H1 (cell line): ENCODE results near the gene YARS1. TPM values are rescaled to one million over a fixed set of nuclear protein-coding genes. Genes with fewer than 3 reads are reported as not detected.

Experiments
- CTCF ChIA-PET: fragments of 300-600 bp; sonication (Branson Sonifier 250); formaldehyde crosslinking; loops from one replicate; lab custom pipeline; 2021; ENCODE audit not compliant: partially characterized antibody; lab: Charles Lee
- POLR2A ChIA-PET: fragments of 300-600 bp; sonication (Branson Sonifier 250); formaldehyde crosslinking; loops from one replicate; lab custom pipeline; 2021; ENCODE audit warnings: inconsistent platforms; ENCODE audit not compliant: partially characterized antibody; lab: Charles Lee
- DNase-seq, 2 experiments: peaks; one replicate each; pipeline versions ENCODE4 v3.0.0 to v3.0.0-alpha.2; 2010 to 2022; ENCODE audit warnings: low spot score in 2 of 2, low read depth in 1 of 2, mixed read lengths in 1 of 2
- FAIRE-seq: peaks from 2 replicates; lab custom pipeline; 2011; peaks lifted over from hg19 to GRCh38; lab: Jason Lieb, UNC
- H2AFZ ChIP-seq: 2 replicates; pipeline ENCODE4 v1.8.1; 2012; ENCODE audit warnings: low read length, inconsistent platforms
- H2AK5ac ChIP-seq: 2 replicates; pipeline ENCODE4 v1.6.1; 2013; ENCODE audit warnings: low read depth, low read length
- H2BK120ac ChIP-seq: replicated peaks from 2 replicates; pipeline ENCODE3; 2013; ENCODE audit warnings: low read depth, low read length, inconsistent platforms
- H2BK12ac ChIP-seq: 2 replicates; pipeline ENCODE4 v1.6.1; 2013; ENCODE audit warnings: low read depth, low read length
- H2BK15ac ChIP-seq: 2 replicates; pipeline ENCODE4 v1.6.1; 2013; ENCODE audit warnings: low read length
- H2BK20ac ChIP-seq: 2 replicates; pipeline ENCODE4 v1.6.1; 2013; ENCODE audit warnings: low read length
- H2BK5ac ChIP-seq: 2 replicates; pipeline ENCODE4 v1.6.1; 2013; ENCODE audit warnings: low read depth, low read length
- H3K14ac ChIP-seq: 2 replicates; pipeline ENCODE4 v1.6.1; 2013; ENCODE audit warnings: inconsistent platforms; ENCODE audit not compliant: insufficient read length
- H3K18ac ChIP-seq: 2 replicates; pipeline ENCODE4 v1.6.1; 2013; ENCODE audit warnings: low read length; ENCODE audit errors: extremely low read depth
- H3K23ac ChIP-seq: 2 replicates; pipeline ENCODE4 v1.6.1; 2013; ENCODE audit warnings: inconsistent platforms; ENCODE audit not compliant: insufficient read length
- H3K23me2 ChIP-seq: 2 replicates; pipeline ENCODE4 v1.6.1; 2013; ENCODE audit warnings: low read depth, low read length
- H3K27ac ChIP-seq: 2 replicates; pipeline ENCODE4 v1.6.1; 2011; ENCODE audit warnings: low read depth, low read length, inconsistent platforms
- H3K27me3 ChIP-seq, 4 experiments: replicated peaks in 1 of 4; 1 replicate in 1 of 4; 2 replicates in 3 of 4; pipeline versions ENCODE4 v1.6.1 to v1.8.1; 2011 to 2013; ENCODE audit warnings: low read length in 3 of 4, mild to moderate bottlenecking in 3 of 4, inconsistent platforms in 2 of 4, mixed read lengths in 2 of 4, moderate library complexity in 1 of 4; ENCODE audit not compliant: control insufficient read depth in 3 of 4, insufficient read depth in 3 of 4; ENCODE audit errors: extremely low read depth in 1 of 4
- H3K36me3 ChIP-seq, 4 experiments: 2 replicates each; pipeline versions ENCODE4 v1.6.1 to v1.8.1; 2011 to 2013; ENCODE audit warnings: mild to moderate bottlenecking in 4 of 4, low read length in 3 of 4, moderate library complexity in 2 of 4, control low read depth in 1 of 4, inconsistent platforms in 1 of 4; ENCODE audit not compliant: insufficient read depth in 4 of 4, control insufficient read depth in 2 of 4
- H3K4ac ChIP-seq: replicated peaks from 2 replicates; pipeline ENCODE3; 2013; ENCODE audit warnings: low read length, low read depth, mixed read lengths, inconsistent platforms; ENCODE audit not compliant: insufficient read length
- H3K4me1 ChIP-seq, 4 experiments: replicated peaks in 1 of 4; 1 replicate in 1 of 4; 2 replicates in 3 of 4; pipeline versions ENCODE4 v1.6.1 to v1.8.1; 2011 to 2013; ENCODE audit warnings: low read length in 3 of 4, inconsistent platforms in 2 of 4, mixed read lengths in 1 of 4; ENCODE audit not compliant: insufficient read depth in 4 of 4, control insufficient read depth in 3 of 4
- H3K4me2 ChIP-seq, 2 experiments: 2 replicates each; pipeline versions ENCODE4 v1.6.1 to v1.8.1; 2011 to 2013; ENCODE audit warnings: low read depth in 2 of 2, low read length in 2 of 2, control low read depth in 1 of 2, inconsistent platforms in 1 of 2, mild to moderate bottlenecking in 1 of 2; ENCODE audit not compliant: insufficient read depth in 1 of 2
- H3K4me3 ChIP-seq, 4 experiments: fragments of 200-600, 300-600 bp in 1 of 4; sonication (generic), shearing (Covaris generic), sonication (Bioruptor Twin) in 1 of 4; 2 replicates each; pipeline versions ENCODE4 v1.5.1 to v1.8.1; 2011 to 2016; ENCODE audit warnings: low read length in 4 of 4, low read depth in 3 of 4, control low read depth in 2 of 4, inconsistent platforms in 2 of 4, mild to moderate bottlenecking in 2 of 4, mixed read lengths in 1 of 4, moderate library complexity in 1 of 4; ENCODE audit not compliant: insufficient read depth in 2 of 4; ENCODE audit errors: extremely low read depth in 1 of 4
- H3K56ac ChIP-seq: replicated peaks from 2 replicates; pipeline ENCODE3; 2013; ENCODE audit warnings: low read depth, mild to moderate bottlenecking, mixed read lengths, low read length, inconsistent platforms; ENCODE audit not compliant: insufficient read length
- H3K79me1 ChIP-seq: 2 replicates; pipeline ENCODE4 v1.6.1; 2013; ENCODE audit warnings: low read depth, low read length, control low read depth
- H3K79me2 ChIP-seq, 2 experiments: 2 replicates each; pipeline versions ENCODE4 v1.6.1 to v1.8.1; 2012 to 2013; ENCODE audit warnings: low read length in 2 of 2, mild to moderate bottlenecking in 2 of 2, inconsistent platforms in 1 of 2; ENCODE audit not compliant: insufficient read depth in 2 of 2, control insufficient read depth in 1 of 2
- H3K9ac ChIP-seq, 4 experiments: replicated peaks in 1 of 4; 1 replicate in 1 of 4; 2 replicates in 3 of 4; pipeline versions ENCODE4 v1.6.1 to v1.8.1; 2011 to 2013; ENCODE audit warnings: low read depth in 3 of 4, low read length in 3 of 4, control low read depth in 2 of 4, mild to moderate bottlenecking in 2 of 4, moderate library complexity in 2 of 4, inconsistent platforms in 1 of 4; ENCODE audit errors: extremely low read depth in 1 of 4
- H3K9me3 ChIP-seq, 2 experiments: 2 replicates each; pipeline versions ENCODE4 v1.6.1 to v1.8.1; 2012 to 2013; ENCODE audit warnings: mild to moderate bottlenecking in 2 of 2, moderate library complexity in 2 of 2, control low read depth in 1 of 2, inconsistent platforms in 1 of 2, low read depth in 1 of 2, low read length in 1 of 2, mixed read lengths in 1 of 2; ENCODE audit not compliant: insufficient read depth in 2 of 2
- H4K20me1 ChIP-seq, 2 experiments: replicated peaks in 1 of 2; 2 replicates each; pipeline versions ENCODE3 to v1.8.1; 2011 to 2013; ENCODE audit warnings: inconsistent platforms in 2 of 2, low read length in 2 of 2, mild to moderate bottlenecking in 1 of 2; ENCODE audit not compliant: insufficient read depth in 2 of 2, control insufficient read depth in 1 of 2
- H4K5ac ChIP-seq: 2 replicates; pipeline ENCODE4 v1.6.1; 2013; ENCODE audit warnings: low read length, low read depth, mixed read lengths, inconsistent platforms; ENCODE audit not compliant: insufficient read length
- H4K8ac ChIP-seq: 2 replicates; pipeline ENCODE4 v1.8.0; 2013; ENCODE audit warnings: mild to moderate bottlenecking, moderate library complexity, low read length, inconsistent platforms; ENCODE audit not compliant: insufficient read depth; ENCODE audit errors: extremely low read depth
- H4K91ac ChIP-seq: replicated peaks from 2 replicates; pipeline ENCODE3; 2013; ENCODE audit warnings: low read length, mixed read lengths, inconsistent platforms; ENCODE audit not compliant: insufficient read length
- FOSL1 ChIP-seq: IDR thresholded peaks from 2 replicates; pipeline ENCODE4 v1.6.1; 2011; ENCODE audit warnings: mild to moderate bottlenecking, low read depth, low read length, moderate library complexity; ENCODE audit not compliant: insufficient read depth
- WGBS, 2 experiments: shearing (Covaris generic) in 1 of 2; methylation state at CpG; one replicate each; pipeline versions ENCODE4 v1.1.6 to v1.1.7; 2013 to 2015; ENCODE audit warnings: low lambda C conversion rate in 2 of 2, mixed read lengths in 2 of 2, inconsistent platforms in 1 of 2, low coverage in 1 of 2, missing lambda C conversion rate in 1 of 2; ENCODE audit not compliant: insufficient replicate concordance in 2 of 2, insufficient coverage in 1 of 2, insufficient read length in 1 of 2; ENCODE audit errors: extremely low coverage in 1 of 2, missing lambda C conversion rate in 1 of 2; 5-methylcytosine and 5-hydroxymethylcytosine counted together
- polyA plus RNA-seq, 7 experiments: library from polyadenylated mRNA; depleted of rRNA in 3 of 7; stranded (reverse) in 5 of 7; unstranded in 2 of 7; fragments of >200 nt in 5 of 7; fragments of 200-250 nt in 2 of 7; gene quantifications; 1 replicate in 5 of 7; 2 replicates in 1 of 7; 4 replicates in 1 of 7; pipeline versions ENCODE4 v1.2.1 to v1.2.3, GENCODE V29; 2011 to 2013; ENCODE audit warnings: missing spikeins in 2 of 7, mixed read lengths in 2 of 7
- total RNA-seq: library from RNA; stranded (reverse); fragmentation: NEBNext Ultra II Directional; extraction: Animal tissue kit (Norgen Biotek cat#: 25700); gene quantifications from 2 replicates; pipeline ENCODE4 v1.2.1, GENCODE V29; 2021

YARS1 gene
- total and polyA plus RNA-seq, 2 of the 8 experiments (the other 6 are each of a cell fraction or from before 2014, with no cell fraction given) = 47.1 to 226 TPM

- Histone ChIP-seq H3K56ac (no peak overlapping the region), H3K18ac (no peak overlapping the region), H3K4me3 (no peak overlapping the region), H2BK5ac (no peak overlapping the region), H3K14ac (no peak overlapping the region), H4K20me1 (no peaks in the 10 kb centered on the region), H3K27ac (no peak overlapping the region), H3K36me3 (peaks cover 9 to 86% (median 48%) of the 10 kb centered on the region in 4 experiments), H2BK20ac (no peak overlapping the region), H4K8ac (no peak overlapping the region), H4K91ac (no peak overlapping the region), H3K23me2 (no peaks in the 10 kb centered on the region), H3K79me2 (peaks cover 0 to 9% of the 10 kb centered on the region in 2 experiments; a peak in 1 of 4 replicates), H3K4me1 (no peaks in the 10 kb centered on the region), H3K4ac (no peak overlapping the region), H3K9me3 (no peaks in the 10 kb centered on the region), H2BK15ac (no peak overlapping the region), H3K4me2 (no peak overlapping the region), H2BK12ac (no peak overlapping the region), H3K27me3 (no peaks in the 10 kb centered on the region), H2AK5ac (no peak overlapping the region), H4K5ac (no peak overlapping the region), H3K79me1 (no peaks in the 10 kb centered on the region; the same call in 1 of the 2 replicates), H2BK120ac (no peak overlapping the region), H2AFZ (no peak overlapping the region), H3K9ac (no peak overlapping the region), H3K23ac (no peak overlapping the region)
- ChIA-PET POLR2A (interaction anchor here (0.8 to 2.1 kb wide), 11 partner anchors 8 to 132 kb away, joined by 3 to 7 read pairs (median 3); no protein-coding TSS in a partner anchor), CTCF (interaction anchor here (1.1 kb wide), 1 partner anchor 62 kb away, joined by 3 read pairs; no protein-coding TSS in a partner anchor)
- 96% methylated on average over 4 of the region's 4 CpGs; no CpG with 5 or more reads in 1 of the 2 experiments for WGBS, 2 experiments
- no peak for TF ChIP-seq FOSL1
- DNase-seq (no peak), FAIRE-seq (no peak)
Observed at GRCh38 chr1:32798191-32798590, 19.0 kb downstream of the YARS1 start.
